Kidney tubule cell (primary cell): ENCODE measurements around the gene PPOX.

Experiments
- DNase-seq: peaks from one replicate; pipeline ENCODE4 v3.0.0-alpha.2; 2018; ENCODE audit warnings: low spot score

Gene PPOX

DNA sequence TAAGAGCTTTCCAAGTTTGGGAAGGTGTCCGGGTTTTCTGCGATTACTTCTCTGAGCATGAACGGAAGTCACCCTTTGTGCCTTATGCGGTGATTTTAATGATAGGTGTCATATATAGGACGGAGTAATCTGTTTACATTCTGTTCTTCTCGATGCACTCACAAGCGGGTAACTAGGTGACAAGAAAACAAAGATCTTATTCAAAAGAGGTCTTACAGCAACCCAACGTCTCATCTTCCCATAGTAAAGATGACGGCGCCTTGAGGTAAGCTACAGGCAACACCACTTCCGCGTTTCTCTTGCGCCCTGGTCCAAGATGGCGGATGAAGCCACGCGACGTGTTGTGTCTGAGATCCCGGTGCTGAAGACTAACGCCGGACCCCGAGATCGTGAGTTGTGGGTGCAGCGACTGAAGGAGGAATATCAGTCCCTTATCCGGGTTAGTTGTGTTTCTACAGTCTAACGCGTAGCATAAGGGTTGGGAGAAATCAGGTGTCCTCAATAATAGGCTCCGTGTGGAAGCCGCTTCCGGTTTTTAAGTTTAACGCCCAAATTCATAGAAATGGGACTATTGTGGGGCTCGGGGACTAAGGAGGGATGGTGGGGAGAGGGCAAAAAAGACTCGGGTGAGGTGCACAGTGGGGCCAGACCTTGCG, 12.4 kb upstream of the PPOX start, which contains the start of gene UFC1:
UFC1 (plus strand) TSS at position 297 of the 656 bp plus-strand sequence; CDS start at position 317, 20 bp downstream.
- peak; percentile 93 for DNase-seq

DNA sequence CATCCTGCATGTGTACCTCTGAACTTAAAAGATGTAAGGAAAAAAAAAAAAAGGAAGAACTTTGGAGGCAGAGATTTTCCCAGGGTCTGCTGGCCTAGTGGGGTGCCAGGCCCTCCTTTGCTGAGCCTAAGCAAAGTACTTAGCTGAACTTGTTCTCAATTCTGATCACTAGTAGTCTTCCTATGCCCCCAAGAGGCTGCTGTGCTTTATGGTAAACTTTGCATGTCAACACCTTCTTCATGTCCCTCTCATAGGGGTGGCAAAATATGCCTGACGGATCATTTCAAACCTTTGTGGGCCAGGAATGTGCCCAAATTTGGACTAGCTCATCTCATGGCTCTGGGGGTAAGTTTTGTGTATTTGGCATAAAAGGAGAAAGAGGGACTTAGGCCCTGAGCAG, 8.4 kb upstream of the PPOX start:
- DNase-seq = no peak

DNA sequence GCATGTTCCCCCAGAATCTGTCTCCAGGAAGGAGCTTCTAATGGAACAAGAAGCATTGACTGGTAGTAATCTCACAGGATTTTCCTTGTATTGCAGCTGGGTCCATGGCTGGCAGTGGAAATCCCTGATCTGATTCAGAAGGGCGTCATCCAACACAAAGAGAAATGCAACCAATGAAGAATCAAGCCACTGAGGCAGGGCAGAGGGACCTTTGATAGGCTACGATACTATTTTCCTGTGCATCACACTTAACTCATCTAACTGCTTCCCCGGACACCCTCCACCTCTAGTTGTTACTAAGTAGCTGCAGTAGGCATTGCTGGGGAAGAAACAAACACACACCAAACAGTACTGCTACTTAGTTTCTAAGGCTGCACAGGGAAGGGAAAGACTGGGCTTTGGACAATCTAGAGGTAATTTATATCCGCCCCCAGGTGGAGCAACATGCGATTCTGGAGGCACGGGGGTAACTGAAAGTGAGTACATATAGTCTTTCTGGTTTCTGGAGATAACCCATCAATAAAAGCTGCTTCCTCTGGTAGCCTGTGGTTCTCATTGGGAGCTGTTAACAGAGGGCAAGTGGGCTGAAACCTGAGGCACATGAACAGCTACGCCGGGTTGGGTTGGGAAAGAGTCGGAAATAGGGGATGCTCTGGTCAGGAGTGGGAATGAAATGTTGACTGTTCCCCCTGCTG, 7.8 kb upstream of the PPOX start:
- peak; percentile 2 for DNase-seq

DNA sequence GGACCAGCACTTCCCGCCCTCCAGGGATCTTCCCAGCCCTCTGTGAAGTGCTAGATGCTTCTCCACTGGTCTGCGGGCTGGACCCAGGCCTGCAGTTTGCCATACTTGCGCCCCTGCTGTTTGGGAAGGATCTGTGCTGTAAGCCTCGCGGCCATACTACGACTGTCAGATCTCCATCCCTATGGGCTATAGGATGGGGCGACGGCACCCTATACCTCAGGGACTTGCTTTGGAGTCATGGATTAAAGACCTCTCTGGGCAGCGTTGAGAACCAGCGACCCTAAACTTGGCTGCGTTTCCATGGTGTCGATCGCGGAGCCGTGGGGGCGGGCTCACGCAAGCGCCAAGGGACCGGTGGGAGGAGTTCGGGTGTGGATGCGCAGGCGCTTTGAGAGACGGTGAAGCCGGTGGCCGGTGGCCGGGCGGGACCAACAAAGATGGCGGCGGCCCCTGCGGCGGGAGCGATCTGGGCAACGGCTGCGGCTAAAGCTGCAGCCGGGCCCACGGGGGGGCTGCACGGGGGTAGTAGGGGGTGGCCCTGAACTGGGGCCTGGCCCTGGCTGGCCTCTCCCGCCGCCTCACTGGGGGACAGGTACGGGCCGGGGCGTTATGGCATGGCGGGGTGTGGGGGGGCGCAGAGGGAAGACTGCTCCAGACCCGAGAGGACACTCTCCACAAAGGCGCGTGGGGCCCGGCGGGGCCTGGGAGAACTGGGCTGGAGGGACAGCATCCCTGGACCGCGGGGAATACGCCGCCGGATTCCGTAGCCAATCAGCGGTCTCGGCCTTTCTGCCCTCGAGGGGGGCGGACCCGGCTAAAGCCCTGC, 6.9 kb upstream of the PPOX start, which contains the start of gene USP21:
USP21 (plus strand) TSS at position 414 of the 826 bp plus-strand sequence. CDS start 1,141 bp downstream, outside the sequence.
- DNase-seq = peak; percentile 89

DNA sequence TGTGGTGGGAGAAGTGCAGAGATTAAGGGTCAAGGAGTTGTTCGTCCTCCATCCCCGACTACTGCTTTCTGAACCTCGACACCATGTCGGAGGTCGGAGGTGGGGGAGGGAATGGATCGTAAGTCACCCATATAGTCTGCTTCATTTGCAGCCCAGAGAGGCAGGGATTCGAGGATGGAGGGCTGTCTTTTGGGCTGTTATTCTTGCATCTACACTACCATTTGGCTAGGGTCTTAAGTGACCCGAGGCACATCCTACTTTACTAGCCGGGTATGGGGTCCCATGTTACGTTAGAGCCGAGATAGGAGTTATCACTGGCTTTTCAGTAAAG, 6.3 kb upstream of the PPOX start:
- DNase-seq = no peak

DNA sequence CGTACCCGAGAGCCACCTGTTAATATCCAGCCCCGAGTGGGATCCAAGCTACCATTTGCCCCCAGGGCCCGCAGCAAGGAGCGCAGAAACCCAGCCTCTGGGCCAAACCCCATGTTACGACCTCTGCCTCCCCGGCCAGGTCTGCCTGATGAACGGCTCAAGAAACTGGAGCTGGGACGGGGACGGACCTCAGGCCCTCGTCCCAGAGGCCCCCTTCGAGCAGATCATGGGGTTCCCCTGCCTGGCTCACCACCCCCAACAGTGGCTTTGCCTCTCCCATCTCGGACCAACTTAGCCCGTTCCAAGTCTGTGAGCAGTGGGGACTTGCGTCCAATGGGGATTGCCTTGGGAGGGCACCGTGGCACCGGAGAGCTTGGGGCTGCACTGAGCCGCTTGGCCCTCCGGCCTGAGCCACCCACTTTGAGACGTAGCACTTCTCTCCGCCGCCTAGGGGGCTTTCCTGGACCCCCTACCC, 5.5 kb upstream of the PPOX start:
- no peak for DNase-seq

DNA sequence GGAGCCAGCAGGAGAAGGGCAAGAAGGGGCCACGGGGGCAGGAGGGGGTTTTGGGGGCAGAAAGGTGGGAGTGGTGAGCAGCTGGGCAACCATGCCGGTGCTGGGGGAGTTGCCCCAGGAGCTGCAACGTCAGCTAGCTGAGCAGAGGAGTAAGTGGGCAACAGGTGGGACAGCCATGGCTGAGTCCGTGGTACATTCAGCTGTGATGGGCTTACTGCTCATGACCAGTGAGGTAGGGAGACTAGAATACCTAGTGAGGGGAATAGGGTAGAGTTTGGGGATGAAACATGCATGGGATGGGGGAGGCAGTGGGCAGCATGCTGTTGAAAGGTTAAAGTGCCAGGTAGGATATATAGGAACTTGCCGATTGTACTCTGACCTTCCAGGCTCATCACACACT, 4.6 kb upstream of the PPOX start:
- no peak for DNase-seq

DNA sequence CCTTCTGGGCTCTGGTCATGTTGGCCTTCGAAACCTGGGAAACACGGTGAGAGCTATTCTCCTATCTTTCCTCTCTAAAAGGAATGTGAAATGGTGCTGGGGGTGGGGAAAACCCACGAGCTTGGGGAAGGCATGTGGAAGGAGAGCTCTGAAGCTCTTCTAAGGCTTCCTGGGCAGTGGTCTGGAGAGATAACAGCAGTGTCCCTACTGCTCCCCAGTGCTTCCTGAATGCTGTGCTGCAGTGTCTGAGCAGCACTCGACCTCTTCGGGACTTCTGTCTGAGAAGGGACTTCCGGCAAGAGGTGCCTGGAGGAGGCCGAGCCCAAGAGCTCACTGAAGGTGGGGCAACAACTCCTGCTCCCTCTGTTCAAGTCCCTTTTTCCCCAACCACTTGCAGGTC, 4.2 kb upstream of the PPOX start:
- DNase-seq = no peak

DNA sequence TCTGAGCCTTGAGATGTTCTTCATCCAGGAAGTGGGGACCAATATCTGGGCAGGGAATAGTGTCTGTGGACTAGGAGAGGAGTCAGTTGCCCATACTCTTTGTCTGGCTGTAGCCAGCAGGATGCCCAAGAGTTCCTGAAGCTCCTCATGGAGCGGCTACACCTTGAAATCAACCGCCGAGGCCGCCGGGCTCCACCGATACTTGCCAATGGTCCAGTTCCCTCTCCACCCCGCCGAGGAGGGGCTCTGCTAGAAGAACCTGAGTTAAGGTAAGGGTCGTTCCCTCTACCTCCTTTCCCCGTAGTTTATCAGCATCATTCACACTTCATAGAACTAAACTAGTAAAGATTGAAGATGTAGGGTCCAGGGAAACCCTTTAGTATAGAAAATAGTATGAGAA, 3.4 kb upstream of the PPOX start:
- no peak for DNase-seq

DNA sequence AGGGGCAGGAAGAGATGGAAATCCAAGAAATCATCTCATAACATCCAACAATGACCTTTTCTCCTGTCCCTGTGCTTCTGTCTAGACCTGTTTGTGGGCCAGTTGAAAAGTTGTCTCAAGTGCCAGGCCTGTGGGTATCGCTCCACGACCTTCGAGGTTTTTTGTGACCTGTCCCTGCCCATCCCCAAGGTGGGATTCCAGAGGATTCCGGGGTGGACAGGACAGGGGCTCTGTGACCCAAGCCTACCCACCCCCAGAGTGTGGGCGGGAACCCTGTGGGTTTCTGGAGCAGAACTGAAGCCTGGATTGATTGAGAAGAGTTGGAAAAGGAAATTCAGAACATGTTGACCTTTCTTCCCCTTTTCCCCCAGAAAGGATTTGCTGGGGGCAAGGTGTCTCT, 2.4 kb upstream of the PPOX start:
- DNase-seq = no peak

DNA sequence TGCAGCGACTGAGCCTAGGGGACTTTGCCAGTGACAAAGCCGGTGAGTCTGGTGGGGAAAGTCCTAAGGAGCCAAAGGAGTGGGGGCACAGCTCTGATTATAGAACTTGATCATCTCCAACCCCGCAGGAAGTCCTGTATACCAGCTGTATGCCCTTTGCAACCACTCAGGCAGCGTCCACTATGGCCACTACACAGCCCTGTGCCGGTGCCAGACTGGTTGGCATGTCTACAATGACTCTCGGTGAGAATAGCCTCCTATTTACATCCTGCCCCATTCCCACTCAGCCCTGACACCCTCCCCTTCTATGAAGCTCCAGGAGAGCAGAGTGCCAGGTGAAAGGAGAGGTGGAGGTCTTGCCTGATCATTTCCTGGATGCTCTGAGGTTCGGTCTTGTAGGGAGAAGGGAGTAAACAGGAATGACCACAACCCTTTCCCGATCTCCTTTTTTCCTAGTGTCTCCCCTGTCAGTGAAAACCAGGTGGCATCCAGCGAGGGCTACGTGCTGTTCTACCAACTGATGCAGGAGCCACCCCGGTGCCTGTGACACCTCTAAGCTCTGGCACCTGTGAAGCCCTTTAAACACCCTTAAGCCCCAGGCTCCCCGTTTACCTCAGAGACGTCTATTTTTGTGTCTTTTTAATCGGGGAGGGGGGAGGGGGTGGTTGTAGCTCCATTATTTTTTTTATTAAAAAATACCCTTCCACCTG, 1.2 kb upstream of the PPOX start:
- DNase-seq = no peak

DNA sequence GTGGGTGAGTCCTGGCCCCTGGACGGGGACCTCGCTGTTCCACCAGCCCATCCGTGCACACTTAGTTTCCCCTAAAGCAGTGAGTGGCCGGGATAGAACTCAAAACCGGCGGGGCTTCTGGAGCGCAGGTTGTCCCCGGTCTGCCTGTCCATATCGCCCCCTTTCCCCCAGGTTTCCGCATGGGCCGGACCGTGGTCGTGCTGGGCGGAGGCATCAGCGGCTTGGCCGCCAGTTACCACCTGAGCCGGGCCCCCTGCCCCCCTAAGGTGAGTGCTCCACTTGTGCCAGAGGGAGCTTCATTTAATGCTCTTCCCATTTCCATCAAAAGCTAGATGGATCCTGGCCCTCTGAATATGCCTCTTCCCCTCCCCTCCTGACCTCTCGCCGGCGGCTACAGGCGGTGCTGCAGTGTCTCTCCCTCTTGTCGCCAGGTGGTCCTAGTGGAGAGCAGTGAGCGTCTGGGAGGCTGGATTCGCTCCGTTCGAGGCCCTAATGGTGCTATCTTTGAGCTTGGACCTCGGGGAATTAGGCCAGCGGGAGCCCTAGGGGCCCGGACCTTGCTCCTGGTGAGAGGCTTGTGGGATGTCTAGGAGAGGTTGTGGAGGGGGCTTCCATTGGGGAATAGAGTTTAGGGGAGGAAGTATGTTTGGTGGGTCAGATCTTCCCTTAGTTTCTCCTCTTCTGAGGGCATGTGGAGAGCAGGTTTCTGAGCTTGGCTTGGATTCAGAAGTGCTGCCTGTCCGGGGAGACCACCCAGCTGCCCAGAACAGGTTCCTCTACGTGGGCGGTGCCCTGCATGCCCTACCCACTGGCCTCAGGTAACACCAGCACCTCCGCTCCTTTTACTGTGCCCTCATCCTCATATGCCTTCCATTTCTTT, 683 bp downstream of the PPOX start:
- DNase-seq = peak; percentile 31

DNA sequence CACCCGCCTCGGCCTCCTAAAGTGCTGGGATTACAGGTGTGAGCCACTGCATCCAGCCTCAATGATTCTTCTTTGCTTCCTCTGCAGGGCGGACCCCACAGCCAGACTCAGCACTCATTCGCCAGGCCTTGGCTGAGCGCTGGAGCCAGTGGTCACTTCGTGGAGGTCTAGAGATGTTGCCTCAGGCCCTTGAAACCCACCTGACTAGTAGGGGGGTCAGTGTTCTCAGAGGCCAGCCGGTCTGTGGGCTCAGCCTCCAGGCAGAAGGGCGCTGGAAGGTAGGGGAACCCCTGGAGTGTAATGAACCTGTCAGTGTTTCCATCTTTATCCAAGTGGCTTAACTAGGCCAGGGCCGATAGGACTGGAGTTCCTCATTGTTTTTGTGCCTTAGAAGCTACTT, 2.7 kb downstream of the PPOX start:
- no peak for DNase-seq

DNA sequence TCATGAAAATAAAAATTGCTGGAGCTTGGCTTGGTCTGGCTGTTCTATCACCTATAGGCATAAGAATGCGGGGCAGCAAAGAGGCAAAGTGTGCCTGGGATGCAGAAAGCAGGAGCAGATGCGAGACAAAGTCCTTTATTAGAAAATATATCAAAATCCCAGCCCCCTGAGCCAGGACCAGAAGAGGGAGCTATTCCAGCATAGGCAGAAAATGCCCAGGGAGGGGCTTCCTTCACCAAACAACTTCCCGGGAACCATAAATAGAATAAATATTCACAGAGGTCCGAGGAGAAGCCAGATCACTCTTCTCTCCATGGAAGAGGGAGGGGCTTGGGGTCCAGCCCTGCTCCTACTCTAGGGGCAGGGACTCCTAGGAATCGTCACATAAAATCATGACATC, 5.0 kb downstream of the PPOX start:
- no peak for DNase-seq

DNA sequence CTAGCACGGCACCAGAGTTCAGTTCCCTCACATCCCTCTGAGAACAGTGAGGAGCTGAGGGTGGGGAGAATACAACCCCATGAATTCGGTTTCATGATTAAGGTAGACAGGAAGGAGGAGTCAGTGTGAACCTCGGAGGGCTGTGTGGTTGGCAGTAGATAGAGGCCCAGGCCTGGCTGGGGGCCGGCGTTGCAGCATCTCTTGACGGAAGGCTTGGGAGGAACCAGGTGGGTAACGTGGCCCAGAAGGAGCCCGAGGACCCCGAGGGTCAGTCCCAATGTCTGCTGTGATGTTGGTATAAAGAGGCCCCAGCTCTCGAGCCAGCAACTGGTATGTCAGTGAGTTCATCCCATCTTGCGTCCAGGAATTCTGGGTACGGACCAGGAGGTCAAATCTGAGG, 5.5 kb downstream of the PPOX start:
- DNase-seq = no peak

DNA sequence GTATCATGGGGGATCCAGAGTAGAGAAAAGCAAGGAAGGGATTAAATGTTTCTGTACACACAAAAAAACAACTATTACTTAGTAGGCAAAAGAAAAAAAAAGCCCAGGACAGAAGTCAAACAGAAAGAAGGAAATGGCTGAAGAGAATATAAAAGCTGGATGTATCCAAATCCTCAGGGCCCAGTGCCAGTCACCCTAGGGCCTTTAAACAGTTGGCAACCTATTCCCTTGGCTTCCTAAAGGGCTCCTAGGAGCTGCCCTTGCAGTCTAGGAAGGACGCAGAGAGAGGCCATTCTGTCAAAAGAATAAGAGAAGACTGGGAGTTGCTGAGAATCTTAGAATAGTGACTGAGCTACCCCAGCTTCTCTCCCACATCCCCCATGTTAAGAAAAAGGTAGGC, 6.1 kb downstream of the PPOX start:
- DNase-seq = no peak

DNA sequence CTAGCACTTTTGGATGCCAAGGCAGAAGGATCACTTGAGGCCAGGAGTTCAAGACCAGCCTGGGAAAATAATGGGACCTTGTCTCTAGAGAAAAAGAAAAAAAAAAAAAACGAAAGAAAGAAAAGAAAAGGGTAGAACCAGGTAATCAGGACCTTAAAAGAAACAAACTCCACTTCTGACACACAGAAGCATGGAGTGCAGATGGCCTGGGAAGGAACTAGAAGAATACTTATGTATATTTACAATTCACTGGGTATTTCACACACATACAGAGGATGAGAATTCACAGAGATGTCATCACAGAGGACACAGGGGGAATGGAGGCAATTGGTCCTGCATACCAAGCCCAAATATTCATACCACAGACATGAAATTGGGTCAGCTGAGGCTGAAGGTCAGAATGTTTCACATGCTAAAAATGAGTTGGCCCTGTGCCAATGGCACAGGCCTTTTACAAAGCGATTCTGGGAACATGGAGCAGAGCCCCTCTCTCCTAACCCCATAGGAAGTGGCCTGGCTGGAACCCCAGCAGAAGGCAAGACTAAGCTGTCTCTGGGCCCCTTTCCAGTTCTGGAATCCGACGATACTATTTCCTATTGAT, 6.7 kb downstream of the PPOX start:
- peak; percentile 35 for DNase-seq

DNA sequence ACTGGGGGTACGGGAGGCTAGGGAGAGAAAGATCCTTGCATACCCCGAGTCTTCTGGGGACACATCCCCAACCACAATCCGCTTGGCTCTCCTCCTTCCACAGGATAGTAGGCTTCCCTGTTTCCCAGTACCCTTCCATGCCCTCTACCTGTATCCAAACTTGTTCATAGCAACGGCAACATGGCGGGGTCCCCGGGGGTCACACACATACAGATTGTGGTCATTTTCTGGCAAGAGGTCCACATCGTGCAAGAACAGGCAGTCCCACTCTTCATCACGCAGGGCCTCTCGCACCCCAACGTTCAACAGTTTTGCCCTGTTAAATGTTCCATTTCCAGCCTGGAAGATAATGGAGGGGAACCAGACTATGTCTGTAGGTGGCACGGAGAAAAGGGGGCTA, 7.5 kb downstream of the PPOX start:
- no peak for DNase-seq

DNA sequence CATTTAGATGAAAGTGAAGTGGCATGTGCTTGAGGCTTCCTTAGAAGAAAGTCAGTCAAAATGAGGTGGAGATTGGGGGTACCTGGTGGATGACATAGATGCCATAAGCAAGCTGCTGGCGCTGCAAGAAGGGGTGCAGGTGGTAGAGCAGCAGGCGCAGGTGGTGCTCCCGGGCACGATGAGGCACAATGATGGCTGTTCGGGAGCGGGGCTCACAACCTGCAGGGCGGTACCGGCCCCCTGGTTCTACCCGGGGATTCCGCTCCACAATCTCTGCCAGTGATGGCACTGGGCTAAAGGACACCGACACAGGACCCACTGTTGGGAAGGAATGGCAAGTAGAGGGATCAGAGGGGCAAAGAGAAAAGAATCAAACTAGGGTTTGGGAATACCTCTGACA, 8.7 kb downstream of the PPOX start:
- no peak for DNase-seq

DNA sequence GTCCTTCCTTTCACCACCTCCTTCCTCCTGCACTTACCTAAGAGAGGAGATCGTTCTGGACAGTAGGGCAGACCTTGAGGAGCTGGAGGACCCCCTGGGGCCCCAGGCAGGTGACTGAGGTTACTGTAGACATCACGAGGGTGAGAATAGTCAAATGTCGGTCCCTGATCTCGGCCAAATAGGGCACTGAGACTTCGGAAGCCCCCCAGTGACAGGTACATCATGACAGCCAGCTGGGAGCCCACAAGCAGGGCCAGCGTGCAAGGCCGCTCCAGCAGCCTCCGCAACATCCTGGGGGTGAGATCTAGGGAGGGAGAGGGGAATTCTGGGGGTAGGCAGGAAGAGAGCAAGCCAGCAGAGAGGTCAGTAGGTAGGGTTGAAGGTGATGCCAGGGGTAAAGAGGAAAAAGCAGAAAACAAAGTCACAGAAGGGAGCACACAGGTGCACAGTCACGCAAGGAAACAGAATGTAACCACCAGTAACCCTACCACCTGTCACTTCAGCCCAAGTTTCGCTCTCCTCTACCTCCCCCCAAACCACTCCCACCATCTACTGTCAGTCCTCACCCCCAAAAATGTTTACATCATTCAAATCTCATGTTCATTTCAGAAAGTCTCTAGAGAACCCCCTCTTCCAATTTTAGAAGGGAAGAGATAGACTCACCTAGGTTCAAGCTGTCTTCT, 9.7 kb downstream of the PPOX start:
- no peak for DNase-seq
